Fibroblast of gingiva (primary cell): ENCODE data around the gene DPYSL5.
"Not testable (repeated sequence)": the region's sequence is repeated elsewhere in the genome, so short reads cannot be mapped to it uniquely, and the experiment has no call there.

Experiments
- DNase-seq: peaks from one replicate; pipeline ENCODE4 v3.0.0-alpha.2; 2011; ENCODE audit warnings: low read depth

Gene DPYSL5, protein sequence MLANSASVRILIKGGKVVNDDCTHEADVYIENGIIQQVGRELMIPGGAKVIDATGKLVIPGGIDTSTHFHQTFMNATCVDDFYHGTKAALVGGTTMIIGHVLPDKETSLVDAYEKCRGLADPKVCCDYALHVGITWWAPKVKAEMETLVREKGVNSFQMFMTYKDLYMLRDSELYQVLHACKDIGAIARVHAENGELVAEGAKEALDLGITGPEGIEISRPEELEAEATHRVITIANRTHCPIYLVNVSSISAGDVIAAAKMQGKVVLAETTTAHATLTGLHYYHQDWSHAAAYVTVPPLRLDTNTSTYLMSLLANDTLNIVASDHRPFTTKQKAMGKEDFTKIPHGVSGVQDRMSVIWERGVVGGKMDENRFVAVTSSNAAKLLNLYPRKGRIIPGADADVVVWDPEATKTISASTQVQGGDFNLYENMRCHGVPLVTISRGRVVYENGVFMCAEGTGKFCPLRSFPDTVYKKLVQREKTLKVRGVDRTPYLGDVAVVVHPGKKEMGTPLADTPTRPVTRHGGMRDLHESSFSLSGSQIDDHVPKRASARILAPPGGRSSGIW

DNA sequence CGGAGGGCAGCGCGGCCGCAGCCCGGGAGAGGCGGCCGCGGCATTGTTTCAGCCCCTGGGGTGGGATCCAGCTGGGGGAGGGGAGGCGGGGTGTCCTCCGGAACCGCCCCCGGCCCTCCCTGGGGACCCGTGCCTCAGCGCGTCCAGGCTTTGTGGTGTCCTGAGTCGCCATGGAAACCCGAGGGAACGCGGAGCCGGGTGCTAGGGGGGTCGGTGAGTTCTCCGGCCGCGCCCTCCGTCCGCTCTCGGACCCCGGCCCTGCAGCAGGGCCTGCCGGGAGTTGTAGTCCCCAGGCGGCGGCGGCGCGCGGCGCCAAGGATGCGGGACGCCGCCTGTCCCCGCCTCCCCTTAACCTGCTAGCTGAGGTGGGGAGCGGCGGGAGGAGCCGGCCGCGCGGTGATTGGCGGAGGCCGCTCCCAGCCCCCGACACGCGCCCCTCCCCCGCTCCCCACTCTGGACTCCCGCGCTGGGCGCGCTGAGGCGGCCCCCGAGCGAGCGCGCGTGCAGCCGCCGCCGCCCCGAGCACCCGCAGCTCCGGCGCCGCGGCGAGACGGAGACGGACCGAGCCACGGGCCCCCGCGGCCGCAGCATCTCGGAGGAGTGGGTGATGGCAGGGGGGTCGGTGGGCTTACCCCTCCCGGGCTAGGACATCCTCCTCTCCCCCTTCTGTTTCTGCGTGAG lies at the start of gene DPYSL5:
Gene DPYSL5, plus strand, starts transcription at position 478 of the 681 bp plus-strand sequence. CDS start 50,368 bp downstream, outside the sequence.
- no peak for DNase-seq

DNA sequence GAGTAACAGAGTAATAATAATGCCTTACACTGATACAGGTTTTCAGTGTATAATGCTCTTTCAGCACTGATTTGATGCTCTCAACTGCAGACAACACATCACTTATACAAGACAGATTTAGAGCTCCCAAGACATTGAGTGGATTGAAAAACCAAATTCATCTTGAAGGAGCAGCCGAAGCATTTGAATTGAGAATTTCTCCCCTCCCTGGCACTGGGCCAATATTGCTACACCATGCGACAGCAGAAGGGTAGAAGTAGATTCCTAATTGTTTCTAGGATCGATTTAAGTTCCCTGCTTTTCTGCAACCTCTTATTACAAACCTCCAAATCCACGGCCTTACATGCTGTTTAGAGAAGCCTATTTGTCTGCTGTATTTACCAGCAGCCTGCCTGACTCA lies 46.6 kb upstream of the DPYSL5 start:
- DNase-seq = no peak

DNA sequence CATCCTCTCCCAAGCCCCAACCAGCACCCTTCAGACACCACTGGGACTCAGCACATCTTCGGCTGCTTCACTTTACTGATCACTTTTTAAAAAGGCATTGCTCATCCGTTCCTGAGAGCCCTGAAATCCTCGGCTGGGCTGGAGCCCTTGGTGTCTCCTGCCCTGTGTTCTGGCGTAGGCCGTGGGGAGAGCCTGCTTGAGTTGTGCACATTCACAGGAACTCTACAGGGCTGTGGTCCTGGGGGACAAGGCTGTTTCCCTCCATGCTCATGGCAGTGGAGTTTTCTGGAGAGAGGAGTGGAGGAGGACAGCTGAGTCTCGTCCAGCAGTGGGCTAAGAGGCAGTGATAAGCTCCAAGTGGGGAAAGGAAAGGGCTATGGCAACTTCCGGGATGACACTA lies 46.1 kb upstream of the DPYSL5 start:
- no peak for DNase-seq

DNA sequence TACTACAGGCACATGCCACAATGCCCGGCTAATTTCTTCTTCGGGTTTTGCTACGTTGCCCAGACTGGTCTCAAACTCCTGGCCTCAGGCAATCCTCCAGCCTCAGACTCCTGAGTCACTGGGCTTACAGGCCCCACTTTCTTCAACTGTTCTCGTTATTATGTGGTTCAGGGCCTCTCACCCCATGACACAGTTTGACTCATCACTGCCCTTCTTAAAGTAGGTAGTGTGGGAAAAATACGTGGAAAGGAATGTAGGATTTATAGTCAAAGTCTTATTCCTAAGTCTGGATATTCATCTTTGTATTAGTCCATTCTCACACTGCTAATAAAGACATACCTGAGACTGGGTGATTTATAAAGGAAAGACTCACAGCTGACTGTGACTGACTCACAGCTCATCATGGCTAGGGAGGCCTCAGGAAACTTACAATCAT lies 42.7 kb upstream of the DPYSL5 start:
- peak; percentile 15 for DNase-seq

DNA sequence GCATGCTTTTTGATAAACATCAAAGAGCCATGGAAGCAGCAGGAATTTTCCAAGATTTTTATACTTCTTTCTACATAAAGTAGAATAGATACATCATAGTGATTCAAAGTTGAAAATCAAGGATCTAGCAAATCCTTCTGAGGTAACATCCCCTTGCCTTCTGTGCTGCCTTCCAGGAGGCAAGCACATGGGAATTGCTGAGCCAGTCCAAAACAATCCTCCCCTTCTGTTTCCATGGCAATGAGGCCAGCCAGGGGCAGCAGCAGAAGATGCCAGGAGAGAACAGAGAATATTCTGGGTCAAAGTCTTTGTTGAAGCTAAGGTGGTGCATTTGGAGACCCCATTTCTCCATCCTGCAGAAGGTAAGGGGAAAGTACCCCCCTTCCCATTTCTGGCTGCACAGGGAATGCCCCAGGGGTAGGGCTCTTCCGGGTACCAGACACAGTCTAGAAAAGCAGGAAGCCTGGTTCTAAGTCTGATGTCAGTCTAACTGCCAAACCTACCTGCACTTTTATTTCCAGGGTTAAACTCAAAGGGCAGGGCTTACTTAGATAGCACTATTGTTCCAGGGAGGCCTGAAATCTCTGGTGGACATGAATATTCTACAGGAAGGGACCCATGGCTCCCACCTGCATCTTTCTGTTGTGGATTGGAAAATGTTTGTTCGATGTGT lies 40.0 kb upstream of the DPYSL5 start:
- peak; percentile 32 for DNase-seq

DNA sequence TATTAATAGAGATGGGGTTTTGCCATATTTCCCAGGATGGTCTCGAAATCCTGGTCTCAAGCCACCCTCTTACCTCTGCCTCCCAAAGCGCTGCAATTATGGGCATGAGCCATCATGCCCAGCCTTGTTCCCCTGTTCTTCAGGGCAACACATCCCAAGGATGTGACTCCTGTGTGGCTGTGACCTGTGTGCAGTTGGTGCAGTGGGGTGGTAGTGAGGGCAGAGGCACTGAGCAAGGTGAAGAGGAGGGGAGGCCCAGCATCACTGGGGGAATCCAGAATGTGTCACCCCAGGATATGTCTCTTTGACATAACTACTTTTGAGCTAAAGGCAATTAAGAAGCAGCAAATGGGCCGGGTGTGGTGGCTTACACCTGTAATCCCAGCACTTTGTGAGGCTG lies 38.7 kb upstream of the DPYSL5 start:
- no peak for DNase-seq

DNA sequence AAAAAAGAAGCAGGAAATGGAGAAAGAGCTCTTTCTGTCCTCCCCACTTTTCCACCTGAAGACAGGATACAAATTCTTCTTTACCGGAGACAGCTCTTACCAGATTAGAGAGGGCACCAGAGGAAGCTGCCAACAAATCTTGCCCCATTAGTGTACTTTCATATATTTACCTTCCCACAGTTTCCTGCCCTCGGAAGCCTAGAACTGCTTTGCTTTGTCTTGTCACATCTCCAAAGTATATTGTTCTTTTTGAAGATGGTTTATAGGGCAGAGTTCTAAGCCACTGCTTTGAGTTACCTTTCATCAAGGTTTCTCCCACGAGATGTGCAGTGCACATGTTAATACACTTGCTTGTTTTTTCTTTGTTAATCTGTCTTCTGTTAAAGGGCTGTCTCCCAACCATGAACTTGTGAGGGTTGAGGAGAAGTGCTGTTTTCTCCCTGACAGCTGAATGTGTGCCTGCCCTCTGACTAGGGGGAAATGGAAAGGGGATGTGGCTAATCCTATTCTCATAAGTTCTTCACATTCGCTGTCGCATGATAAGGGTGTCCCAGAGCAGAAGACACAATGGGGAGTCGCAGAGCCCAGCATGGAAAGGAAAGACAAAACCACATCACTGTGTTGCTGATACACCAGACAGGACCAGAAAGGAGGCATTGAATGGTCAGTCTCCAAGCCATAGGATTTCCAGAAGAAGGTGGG lies 37.9 kb upstream of the DPYSL5 start:
- DNase-seq = no peak

DNA sequence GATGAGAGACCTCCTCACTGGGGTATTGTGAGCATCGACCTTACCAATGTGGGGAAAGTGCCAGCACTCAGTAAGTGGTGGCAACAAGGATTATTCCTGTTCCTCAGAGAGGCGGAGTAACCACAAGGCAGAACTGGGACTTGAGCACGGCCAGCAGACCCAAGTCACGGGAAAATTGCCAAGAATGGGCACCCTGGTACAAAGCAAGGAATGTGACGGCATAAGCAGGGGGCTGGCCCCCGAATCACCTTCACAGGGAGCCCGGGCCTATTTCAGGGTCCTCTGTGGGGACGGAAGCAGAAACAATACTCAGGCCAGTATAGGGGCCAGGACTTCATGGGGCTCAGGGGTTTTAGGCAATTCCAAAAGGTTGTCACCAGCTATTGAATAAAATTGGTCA lies 36.7 kb upstream of the DPYSL5 start:
- no peak for DNase-seq

DNA sequence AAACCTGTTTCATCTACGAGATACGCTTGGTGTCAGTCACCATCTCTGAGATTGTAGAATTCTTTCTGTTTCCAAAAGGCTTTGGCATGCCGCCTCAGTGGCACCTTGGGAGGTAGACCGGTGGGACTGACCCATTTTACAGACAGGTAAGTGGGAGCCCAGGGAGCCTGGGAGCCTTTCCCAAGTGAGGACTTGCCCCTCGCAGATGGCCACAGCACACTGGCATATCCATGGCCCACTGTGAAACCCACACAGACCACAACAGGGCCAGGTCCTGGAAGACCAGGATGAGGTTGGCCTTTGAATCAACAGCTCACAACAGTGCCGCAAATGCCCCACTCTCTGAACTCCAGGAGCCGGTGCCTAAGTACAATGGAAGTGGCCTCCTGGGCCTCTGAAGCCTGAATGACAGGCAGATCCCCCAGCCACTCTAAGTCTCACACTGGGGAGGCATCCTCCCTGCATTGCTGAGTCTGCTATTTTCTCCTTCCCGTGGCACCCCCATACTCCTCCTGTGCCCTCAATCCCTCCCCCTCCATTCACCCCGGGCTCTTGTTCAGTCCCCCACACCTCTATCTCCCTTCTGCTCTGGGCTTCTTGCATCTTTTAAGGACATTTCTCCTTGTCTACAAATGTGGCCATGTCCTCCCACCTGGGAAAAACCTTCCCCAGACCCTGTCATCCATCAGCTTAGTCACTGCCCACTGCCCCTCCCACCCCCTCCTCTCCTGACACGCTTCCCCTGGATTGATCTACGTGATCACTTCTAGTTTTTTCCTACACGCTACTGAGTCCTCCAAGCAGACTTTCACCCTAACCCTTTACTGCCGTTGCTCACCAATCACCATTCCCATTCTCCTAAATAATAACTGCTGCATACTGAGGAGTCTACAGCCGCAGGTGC lies 35.9 kb upstream of the DPYSL5 start:
- no peak for DNase-seq

DNA sequence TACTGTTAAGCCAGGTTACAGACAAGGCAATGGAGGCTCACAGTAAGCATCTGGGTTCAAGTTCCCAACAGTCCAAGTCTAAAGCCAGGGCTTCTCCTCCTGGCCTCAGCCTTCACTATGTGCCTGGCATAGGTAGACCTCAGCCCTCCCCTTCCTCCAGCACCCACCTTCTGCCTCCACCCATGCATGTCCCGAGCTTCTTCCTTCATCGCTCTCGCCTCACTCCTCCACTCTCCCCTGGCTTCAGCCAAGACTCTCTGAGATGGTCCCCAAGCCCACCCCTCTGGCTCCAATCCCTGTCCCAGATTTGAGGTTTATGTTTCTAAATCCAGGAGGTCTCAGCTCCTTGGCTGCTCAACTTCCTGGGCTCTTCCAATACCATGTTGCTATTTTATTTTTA lies 35.2 kb upstream of the DPYSL5 start:
- no peak for DNase-seq

DNA sequence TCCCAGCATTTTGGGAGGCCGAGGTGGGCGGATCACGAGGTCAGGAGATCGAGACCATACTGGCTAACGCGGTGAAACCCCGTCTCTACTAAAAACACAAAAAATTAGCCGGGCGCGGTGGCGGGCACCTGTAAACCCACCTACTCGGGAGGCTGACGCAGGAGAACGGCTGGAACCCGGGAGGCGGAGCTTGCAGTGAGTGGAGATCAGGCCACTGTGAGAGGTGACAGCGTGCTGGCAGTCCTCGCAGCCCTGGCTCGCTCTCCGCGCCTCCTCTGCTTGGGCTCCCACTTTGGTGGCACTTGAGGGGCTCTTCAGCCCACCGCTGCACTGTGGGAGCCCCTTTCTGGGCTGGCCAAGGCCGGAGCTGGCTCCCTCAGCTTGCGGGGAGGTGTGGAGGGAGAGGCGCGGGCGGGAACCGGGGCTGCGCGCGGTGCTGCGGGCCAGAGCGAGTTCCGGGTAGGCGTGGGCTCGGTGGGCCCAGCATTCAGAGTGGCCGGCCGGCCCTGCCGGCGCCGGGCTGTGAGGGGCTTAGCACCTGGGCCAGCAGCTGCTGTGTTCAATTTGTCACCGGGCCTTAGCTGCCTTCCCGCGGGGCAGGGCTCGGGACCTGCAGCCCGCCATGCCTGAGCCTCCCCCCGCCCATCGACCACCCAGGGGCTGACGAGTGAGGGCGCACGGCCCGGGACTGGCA lies 33.7 kb upstream of the DPYSL5 start:
- DNase-seq = not testable (repeated sequence)

DNA sequence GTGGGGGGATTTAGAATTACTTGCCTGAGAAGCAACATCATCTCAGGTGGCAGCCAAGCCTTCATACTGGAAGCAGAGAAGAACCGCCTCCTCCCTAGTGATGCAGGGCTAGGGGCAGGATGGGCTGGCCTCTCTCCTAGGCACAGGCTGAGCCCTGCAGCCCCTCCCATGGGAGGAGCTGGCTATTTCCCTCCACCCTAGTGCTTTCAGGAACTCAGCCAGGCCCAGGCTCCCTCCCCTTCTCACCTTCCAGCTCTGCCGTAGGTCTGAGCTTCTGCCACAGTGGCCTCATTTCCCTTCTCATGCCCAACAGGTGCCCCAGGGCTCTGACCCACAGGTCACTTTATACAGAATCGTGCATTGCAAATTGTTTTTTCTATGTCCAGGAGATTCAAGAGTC lies 31.0 kb upstream of the DPYSL5 start:
- DNase-seq = no peak

DNA sequence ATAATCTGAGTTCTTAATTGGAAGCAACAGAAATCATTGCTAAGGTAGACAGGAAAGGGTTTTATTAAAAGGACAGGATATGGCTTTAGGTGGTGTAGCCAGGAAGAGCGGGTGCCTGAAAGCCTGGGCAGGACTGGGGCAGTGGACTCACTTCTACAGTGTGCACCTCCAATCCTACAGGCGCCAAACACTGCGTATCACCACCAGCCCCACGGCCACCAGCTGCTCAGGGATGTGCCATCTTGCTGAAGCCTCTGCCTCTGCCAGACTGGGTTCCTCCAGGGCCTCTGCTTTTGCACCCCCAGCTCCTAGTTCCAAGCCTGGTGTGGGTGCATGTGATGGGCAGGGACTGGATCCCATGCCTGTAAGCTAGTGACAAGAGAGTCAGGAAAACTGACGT lies 29.7 kb upstream of the DPYSL5 start:
- DNase-seq = no peak

DNA sequence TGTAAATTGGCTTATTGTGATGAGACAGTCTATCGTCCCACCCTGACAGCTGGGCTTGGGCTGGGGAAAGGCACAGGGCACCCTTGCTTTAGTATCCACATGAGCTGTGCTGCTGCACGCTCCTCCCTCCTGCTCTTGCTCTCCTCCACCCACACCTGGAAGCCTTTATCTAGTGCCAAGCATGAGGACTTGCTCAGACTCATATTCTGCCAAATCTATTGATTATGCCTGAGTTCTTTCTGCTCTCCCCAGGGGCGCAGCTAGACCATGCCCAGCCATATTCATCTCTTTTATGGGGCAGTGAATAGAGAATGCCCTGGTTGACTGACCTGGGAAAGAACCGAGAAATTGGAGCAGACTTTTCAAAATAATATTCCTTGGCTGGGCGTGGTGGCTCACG lies 29.0 kb upstream of the DPYSL5 start:
- DNase-seq = no peak

DNA sequence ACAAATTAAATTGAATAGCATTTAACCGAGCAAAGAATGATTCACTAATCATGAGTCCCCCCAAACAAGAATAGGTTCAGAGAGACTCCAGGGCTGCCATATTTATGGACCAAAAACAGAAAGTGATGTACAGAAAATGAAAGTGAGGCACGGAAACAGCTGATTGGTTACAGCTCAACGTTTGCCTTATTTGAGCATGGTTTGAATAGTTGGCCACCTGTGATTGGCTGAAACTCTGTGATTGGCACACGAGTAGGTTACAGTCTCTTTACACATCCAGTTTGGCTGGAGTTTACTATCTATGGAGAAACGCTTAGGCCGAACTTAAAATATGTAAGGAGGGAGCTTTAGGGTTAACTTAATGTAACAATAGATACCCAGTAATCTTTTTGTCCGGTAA lies 27.0 kb upstream of the DPYSL5 start:
- no peak for DNase-seq

DNA sequence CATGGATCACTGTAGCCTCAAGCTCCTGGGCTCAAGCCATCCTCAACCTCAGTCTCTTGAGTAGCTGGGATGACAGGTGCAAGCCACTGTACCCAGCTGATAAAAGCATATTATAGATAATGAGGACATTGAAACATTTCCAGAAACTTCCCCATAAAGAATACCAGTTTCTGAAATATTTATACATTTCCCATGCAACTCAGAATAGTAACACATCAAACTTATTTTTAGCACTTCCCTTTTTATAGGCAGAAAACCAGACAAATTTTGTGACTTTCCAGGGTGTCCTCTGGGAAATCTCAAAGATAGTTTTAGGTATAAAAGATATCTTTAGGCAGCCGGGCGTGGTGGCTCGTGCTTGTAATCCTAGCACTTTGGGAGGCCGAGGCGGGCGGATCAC lies 25.1 kb upstream of the DPYSL5 start:
- no peak for DNase-seq

DNA sequence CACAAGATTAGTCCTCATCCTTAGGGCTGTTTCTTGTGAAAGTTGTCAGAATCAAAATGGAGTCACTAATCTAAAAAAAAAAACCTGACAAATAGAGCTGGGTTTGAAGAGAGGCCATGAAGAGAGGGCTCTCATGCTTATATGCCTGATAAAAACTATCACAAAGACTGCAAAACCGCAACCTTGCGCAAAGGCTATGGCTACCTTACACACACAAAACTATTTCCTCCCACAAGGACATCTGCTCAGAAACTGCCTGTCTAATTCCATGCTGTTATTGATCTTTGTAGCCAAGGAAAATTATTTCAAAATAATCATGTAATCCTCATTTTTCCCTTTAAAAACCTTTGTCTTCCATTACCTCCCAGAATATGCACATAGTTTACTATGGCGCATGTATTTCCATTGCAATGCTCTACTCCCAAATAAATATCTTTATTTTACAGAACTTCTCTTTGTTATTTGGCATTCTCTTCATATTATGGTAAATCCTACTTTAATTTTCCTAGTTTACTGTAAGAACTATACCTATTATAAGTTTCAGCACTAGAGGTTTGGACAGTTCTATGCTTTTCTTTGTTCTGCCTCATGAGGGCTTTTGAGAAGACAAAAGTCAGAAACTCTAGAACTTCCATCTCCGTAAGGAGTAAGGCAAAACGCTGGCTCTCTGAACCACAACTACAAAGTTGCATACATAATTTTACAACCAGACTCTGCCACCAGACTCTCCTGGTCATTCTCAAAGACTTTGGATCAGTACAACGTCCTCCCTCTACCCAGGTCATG lies 9.6 kb upstream of the DPYSL5 start:
- DNase-seq = no peak

DNA sequence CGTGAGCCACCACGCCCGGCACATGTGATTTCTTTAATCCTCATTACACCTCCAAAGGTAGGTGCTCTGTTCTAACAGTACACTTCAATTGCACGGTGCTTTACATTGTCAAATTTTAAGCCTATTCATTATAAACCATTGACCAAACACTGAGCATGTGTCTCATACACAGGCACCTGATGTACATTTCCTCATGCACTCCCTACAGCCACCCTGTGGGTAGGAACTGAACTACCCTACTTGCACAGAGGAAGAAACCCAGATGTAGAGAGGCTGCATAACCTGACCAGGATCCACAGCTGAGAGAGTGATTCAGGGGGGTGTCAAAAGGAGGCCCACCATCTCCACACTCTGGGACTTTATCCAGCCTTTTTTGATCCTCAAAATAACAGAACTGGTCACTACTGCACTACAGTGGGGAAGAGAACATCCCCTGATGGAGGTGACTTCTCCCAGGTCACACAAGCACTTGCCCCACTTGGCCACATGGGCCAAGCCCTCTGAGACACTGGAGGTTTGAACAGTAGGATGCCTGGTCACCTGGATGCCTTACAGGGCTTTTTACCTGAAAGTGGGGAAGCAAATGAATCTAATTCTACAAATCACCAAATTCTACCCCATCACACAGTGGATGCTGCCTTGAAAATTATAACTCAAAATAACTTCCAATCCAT lies 6.9 kb upstream of the DPYSL5 start:
- DNase-seq = no peak

DNA sequence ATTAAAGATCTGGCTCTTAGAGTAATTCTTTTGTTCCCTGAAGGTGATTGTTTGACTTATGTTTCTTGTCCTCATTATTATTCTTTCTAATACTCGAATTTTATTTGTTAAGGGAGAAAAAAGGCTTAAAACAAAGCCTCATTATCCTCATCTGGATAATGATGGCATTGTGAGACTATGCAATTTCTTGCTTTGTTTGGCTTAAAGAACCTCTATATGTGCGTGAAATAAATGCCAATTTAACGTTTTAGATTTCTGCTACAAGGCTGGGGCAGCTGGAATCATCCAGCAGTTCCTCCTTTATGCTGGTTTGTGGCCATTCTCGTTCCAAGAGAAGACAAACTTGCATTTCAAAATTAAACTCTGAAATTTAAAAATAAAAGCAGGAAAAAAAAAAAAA lies 4.9 kb upstream of the DPYSL5 start:
- DNase-seq = no peak
